HepG2 (cell line): ENCODE measurements around the gene CRTC2. TPM values are rescaled to one million over a fixed set of nuclear protein-coding genes. Genes with fewer than 3 reads are reported as not detected.
A peak's percentile ranks its signal among the peaks of the same experiment; 100 is the strongest.

Experiments
- ATF7-NPFF ChIP-seq: sonication (generic); formaldehyde crosslinking; IDR thresholded peaks from 2 replicates; pipeline ENCODE4 v1.8.1; 2023; ENCODE audit warnings: mild to moderate bottlenecking, low read depth, missing genetic modification reagents, moderate library complexity
- CTCF ChIP-seq: sonication (generic); formaldehyde crosslinking; IDR thresholded peaks from 2 replicates; pipeline ENCODE4 v1.5.0; 2020; ENCODE audit warnings: mild to moderate bottlenecking, missing genetic modification reagents, moderate library complexity
- EEA1 ChIP-seq: sonication (generic); formaldehyde crosslinking; IDR thresholded peaks from 2 replicates; pipeline ENCODE4 v1.5.1; 2020; ENCODE audit warnings: mild to moderate bottlenecking, missing genetic modification reagents, borderline replicate concordance
- EED ChIP-seq: sonication (generic); formaldehyde crosslinking; IDR thresholded peaks from 2 replicates; pipeline ENCODE4 v1.5.0; 2020; ENCODE audit warnings: mild to moderate bottlenecking, missing genetic modification reagents
- EP300 ChIP-seq, 3 experiments: sonication (generic) in 1 of 3; formaldehyde crosslinking in 1 of 3; IDR thresholded peaks; 2 replicates each; pipeline versions ENCODE4 v1.5.1 to v1.6.1; 2011 to 2020; ENCODE audit warnings: low read depth in 2 of 3, low read length in 2 of 3, borderline replicate concordance in 1 of 3, improper control_type of control experiment in 1 of 3, mild to moderate bottlenecking in 1 of 3, missing genetic modification reagents in 1 of 3, moderate library complexity in 1 of 3
- FOSL2 ChIP-seq: sonication (generic); formaldehyde crosslinking; IDR thresholded peaks from 2 replicates; pipeline ENCODE4 v1.4.0; 2020; ENCODE audit warnings: missing genetic modification reagents
- HNRNPLL ChIP-seq: fragments of 200-400 bp; formaldehyde crosslinking; IDR thresholded peaks from 2 replicates; pipeline ENCODE4 v1.6.1; 2017; ENCODE audit warnings: mild to moderate bottlenecking, low read depth, low read length; ENCODE audit not compliant: poor library complexity, severe bottlenecking
- HOXD1 ChIP-seq: sonication (generic); formaldehyde crosslinking; IDR thresholded peaks from 2 replicates; pipeline ENCODE4 v1.5.0; 2020; ENCODE audit warnings: missing genetic modification reagents
- IRF9 ChIP-seq: sonication (generic); formaldehyde crosslinking; IDR thresholded peaks from 2 replicates; pipeline ENCODE4 v1.8.0; 2022; ENCODE audit warnings: missing genetic modification reagents, mild to moderate bottlenecking, borderline replicate concordance
- MYPOP ChIP-seq: sonication (generic); formaldehyde crosslinking; IDR thresholded peaks from 2 replicates; pipeline ENCODE4 v1.8.1; 2023; ENCODE audit warnings: mild to moderate bottlenecking, moderate library complexity, missing genetic modification reagents
- NFAT5 ChIP-seq: sonication (generic); formaldehyde crosslinking; IDR thresholded peaks from 2 replicates; pipeline ENCODE4 v1.4.0; 2020; ENCODE audit warnings: missing genetic modification reagents
- PCBP2 ChIP-seq: fragments of 200-400 bp; formaldehyde crosslinking; optimal IDR thresholded peaks from 2 replicates; pipeline ENCODE3; 2018; ENCODE audit warnings: low read length, low read depth; ENCODE audit not compliant: poor library complexity, severe bottlenecking
- ZFX ChIP-seq: sonication (generic); formaldehyde crosslinking; IDR thresholded peaks from 2 replicates; pipeline ENCODE4 v1.4.0; 2020; ENCODE audit warnings: mild to moderate bottlenecking, low read depth, missing genetic modification reagents, moderate library complexity
- ZNF704 ChIP-seq: sonication (generic); formaldehyde crosslinking; IDR thresholded peaks from 2 replicates; pipeline ENCODE4 v1.8.1; 2023; ENCODE audit warnings: mild to moderate bottlenecking, inconsistent platforms, moderate library complexity, missing genetic modification reagents, borderline replicate concordance
- polyA plus RNA-seq, 8 experiments: library from polyadenylated mRNA; depleted of rRNA in 3 of 8; stranded (reverse) in 7 of 8; unstranded in 1 of 8; fragments of >200 nt; fragmentation: Illumina TruSeq in 4 of 8; extraction: Trizol in 4 of 8; gene quantifications; 2 replicates each; pipeline versions ENCODE4 v1.2.1 to v1.2.3, GENCODE V29; 2011 to 2016; ENCODE audit warnings: low read depth in 4 of 8, missing spikeins in 1 of 8, mixed read lengths in 1 of 8; ENCODE audit not compliant: insufficient read depth in 1 of 8
- total RNA-seq, 5 experiments: library from RNA; depleted of rRNA; stranded (reverse); fragments of >200 nt; fragmentation: Illumina TruSeq; extraction: Trizol; gene quantifications; 2 replicates each; pipeline ENCODE4 v1.2.3, GENCODE V29; 2016; ENCODE audit warnings: low read depth in 1 of 5

Gene CRTC2
- total and polyA plus RNA-seq, 2 of the 13 experiments (the other 11 are each of a cell fraction or from before 2014, with no cell fraction given): 6.1 to 26.7 TPM

- TF ChIP-seq EP300 (IDR thresholded peaks at IDR 0.05; ENCODE audit: low read depth in 2 of 2, low read length in 2 of 2) (no peak; a peak in 1 of 4 replicates), EP300 (CRISPR knock-in tag; IDR thresholded peaks at IDR 0.05; ENCODE audit: borderline replicate concordance) (no peak; the same call in 1 of the 2 replicates), HOXD1 (CRISPR knock-in tag) (no peak), ZFX (peak; percentile 96), EED (CRISPR knock-in tag) (0 out of 2 replicates have a peak, but pooled peaks have one; percentile 62), ZNF704 (peak; percentile 70; the same call in 1 of the 2 replicates), CTCF (peak; percentile 40; the same call in 1 of the 2 replicates), MYPOP (CRISPR knock-in tag) (peak; percentile 72; the same call in 1 of the 2 replicates), NFAT5 (CRISPR knock-in tag) (peak; percentile 44; the same call in 1 of the 2 replicates), HNRNPLL (peak; percentile 78), FOSL2 (CRISPR knock-in tag) (peak; percentile 36; the same call in 1 of the 2 replicates), PCBP2 (peak; percentile 35), IRF9 (CRISPR knock-in tag) (peak; percentile 85; the same call in 1 of the 2 replicates), ATF7-NPFF (CRISPR knock-in tag) (peak; percentile 67; the same call in 1 of the 2 replicates), EEA1 (CRISPR knock-in tag) (peak; percentile 79; the same call in 1 of the 2 replicates)
Measured at GRCh38 chr1:153958111-153958960, at the start of gene CRTC2 (continued).
